GM18505 (cell line): ENCODE data around the gene COQ9.
"Not testable (repeated sequence)": the region's sequence is repeated elsewhere in the genome, so short reads cannot be mapped to it uniquely, and the experiment has no call there.

Source experiments
- ATAC-seq: cut with Tn5 transposase; IDR thresholded peaks from one replicate; pipeline ENCODE4 v1.9.1; 2021; ENCODE audit not compliant: unreplicated experiment
- POLR2A ChIP-seq: IDR thresholded peaks from 4 replicates; pipeline ENCODE4 v1.6.1; 2011; ENCODE audit warnings: borderline replicate concordance; ENCODE audit not compliant: insufficient read depth, insufficient read length; ENCODE audit errors: extremely low read depth

Gene COQ9

DNA sequence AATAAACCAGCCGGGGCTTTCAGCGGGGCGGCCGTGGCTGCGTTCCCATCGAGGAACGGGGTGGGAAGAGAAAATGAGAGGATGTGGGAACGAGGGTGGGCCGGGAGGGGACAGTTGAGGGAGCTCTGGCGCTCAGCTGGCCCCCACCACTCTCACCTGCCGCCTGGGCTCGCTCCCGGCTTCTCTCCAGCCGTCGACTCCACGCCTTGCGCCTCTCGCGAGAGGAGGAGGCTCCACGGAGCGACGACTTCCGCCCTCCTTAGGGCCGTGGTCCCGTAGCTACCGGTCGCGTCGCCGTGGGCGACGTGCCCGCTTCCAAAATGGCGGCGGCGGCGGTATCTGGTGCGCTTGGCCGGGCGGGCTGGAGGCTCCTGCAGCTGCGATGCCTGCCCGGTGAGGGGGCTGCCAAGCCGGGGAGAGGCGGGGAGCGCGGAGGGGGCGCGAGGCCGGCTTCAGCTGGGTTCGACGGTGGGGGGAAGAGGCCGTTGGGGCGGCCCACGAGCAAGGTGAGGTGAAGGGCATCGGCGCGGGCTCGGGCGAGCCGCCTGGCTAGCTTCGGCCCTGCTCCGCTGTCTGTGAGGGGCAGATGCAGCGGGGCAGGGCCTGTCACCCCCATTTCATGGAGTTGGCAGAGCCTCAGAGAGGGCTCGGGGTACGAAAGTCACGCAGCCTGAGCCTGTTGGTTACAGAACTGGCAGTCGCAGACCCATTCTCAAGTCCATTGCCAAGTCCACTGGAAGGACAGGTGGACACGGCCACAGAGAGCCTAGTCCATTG is at the start of gene COQ9, which contains the start of gene CIAPIN1:
TSS of gene COQ9 (plus strand) at position 294 of the 777 bp plus-strand sequence. CDS start at position 321, 27 bp downstream.
TSS of gene CIAPIN1 (minus strand) at position 200 of the 777 bp plus-strand sequence. CDS start 6,457 bp downstream, outside the sequence.
- TF ChIP-seq POLR2A: peak; percentile 90
- ATAC-seq: peak; percentile 98

DNA sequence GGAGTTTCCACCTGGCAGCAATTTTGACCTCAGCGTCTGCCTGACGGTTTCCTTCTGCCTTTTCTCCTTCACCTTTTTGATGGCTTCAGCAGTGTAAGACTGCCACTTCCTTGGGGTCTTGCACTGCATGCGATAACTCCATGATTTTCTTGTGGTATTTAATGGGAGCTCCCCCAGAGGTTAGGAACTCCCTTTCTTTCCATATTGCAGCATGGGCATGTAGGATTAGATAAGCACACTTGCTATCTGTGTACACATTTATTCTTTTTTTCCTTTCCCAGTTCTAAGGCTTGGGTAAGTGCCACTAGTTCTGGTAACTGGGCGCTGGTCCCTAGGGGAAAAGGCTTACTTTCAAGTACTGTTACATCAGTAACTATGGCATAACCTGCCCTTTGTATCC is 49.8 kb upstream of the COQ9 start:
- not testable (repeated sequence) for ATAC-seq

DNA sequence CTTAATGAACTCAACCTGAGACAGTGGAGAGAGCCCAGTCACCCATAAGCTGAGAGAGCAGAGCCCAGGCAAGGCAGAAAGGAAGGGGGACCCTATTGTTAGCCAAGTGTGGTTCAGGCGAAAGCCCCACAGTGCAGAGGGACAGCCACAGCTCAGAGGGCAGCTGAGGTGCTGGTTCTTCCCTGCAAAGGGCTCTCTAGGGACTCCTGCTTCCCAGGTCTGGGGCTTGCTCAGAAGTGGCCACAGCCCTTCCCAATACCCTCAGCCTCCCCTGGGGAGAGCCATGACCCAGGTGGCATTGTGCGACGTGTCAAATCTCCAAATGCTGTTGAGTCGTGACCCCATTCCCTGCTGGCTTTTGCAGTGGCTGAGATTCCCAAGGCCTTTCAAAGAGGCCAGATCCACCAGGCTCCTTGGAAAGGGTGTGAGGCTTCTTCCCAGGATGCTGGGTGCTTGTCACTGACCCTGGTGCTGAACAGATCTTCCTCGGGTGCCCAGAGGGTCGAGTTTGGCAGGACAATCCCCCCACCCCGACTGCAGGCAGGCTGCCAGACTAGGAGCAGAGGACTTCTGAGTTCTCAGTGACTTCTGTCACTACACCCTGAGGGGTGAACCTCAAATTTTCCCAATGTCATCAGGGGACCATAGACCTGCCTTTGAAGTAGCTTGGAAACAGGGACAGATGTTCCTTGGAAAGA is 45.2 kb upstream of the COQ9 start:
- TF ChIP-seq POLR2A: no peak

GRCh38 chr16:57403965-57404817 is 43.1 kb upstream of the COQ9 start, which contains the start of gene CCL17:
Gene CCL17 (plus strand): TSS chr16:57404767. CDS start chr16:57413933, 9,166 bp downstream.
- ATAC-seq: no peak
- no peak for TF ChIP-seq POLR2A

More for the DNA sequence above, 45.2 kb upstream of the COQ9 start:
- no peak for ATAC-seq

DNA sequence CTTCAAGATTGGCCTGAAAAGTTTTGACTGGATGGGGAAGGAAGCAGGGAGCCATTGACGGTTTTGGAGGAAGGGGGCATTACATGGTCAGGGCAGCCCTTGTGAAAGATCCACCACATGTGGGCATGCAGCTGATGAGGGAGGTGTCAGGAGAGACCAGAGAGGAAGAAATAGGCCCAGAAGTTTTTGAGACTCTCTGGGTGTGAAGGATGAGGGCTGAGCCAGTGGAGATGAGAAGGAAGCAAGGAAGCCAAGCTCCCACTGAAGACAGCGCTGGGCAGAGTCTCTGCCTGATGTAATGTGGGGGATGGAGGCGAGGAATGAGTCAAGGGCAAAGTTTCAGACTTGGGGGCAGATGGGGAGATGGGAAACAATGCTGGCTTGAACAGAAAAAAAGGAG is 42.2 kb upstream of the COQ9 start:
- TF ChIP-seq POLR2A: no peak
- no peak for ATAC-seq

DNA sequence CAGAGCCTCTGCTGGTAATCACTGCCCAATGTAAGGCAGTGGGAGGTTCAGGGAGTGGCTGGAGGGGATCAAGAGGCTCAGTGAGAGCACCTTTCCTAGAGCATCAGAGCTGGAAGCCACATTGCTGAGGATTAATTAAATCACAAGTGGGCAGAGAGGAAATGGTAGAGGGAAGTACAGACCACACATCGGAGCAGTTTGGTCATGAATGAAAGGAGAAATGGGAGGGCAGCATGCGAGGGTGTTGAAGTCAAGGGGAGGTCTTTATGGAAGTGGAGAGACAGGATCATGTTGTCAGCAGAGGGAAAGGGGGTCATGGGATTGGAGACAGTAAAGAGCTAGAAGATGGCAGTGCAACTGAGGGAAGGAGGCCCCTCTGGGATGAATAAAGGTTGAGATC is 40.4 kb upstream of the COQ9 start:
- ATAC-seq: no peak
- TF ChIP-seq POLR2A: no peak

- ATAC-seq: no peak
- no peak for TF ChIP-seq POLR2A
Measured at GRCh38 chr16:57407521-57408353, 39.5 kb upstream of the COQ9 start.

GRCh38 chr16:57409065-57409464 is 38.2 kb upstream of the COQ9 start:
- ATAC-seq: no peak
- no peak for TF ChIP-seq POLR2A

GRCh38 chr16:57409870-57410587 is 37.2 kb upstream of the COQ9 start:
- ATAC-seq: no peak
- TF ChIP-seq POLR2A: no peak

GRCh38 chr16:57411362-57411976 is 35.8 kb upstream of the COQ9 start:
- ATAC-seq: no peak
- TF ChIP-seq POLR2A: no peak

DNA sequence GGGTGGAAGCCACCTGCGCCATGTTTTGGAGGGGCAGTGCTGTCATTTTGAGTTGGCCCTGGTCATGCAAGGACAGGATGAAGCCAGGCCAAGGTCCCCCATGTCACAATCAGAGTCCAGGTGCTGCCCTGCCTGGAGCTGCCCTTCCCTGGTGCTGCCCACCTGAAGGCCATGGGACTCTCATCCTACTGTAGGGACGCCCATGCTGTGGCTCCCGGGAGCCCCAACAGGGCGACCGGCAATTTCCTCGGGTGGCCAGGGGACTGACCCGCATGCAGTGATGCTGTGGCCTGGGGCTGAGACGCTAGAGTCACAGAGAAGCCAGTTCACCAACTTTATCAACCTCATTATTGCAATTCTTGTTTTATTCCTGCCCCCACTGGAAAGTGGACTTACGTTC is 34.7 kb upstream of the COQ9 start:
- ATAC-seq: no peak
- no peak for TF ChIP-seq POLR2A
